ENCODE measurements around the gene CLINT1.
A peak's percentile ranks its signal among the peaks of the same experiment; 100 is the strongest.
"Not testable (repeated sequence)": the region's sequence is repeated elsewhere in the genome, so short reads cannot be mapped to it uniquely, and the experiment has no call there.

CLINT1 gene

DNA sequence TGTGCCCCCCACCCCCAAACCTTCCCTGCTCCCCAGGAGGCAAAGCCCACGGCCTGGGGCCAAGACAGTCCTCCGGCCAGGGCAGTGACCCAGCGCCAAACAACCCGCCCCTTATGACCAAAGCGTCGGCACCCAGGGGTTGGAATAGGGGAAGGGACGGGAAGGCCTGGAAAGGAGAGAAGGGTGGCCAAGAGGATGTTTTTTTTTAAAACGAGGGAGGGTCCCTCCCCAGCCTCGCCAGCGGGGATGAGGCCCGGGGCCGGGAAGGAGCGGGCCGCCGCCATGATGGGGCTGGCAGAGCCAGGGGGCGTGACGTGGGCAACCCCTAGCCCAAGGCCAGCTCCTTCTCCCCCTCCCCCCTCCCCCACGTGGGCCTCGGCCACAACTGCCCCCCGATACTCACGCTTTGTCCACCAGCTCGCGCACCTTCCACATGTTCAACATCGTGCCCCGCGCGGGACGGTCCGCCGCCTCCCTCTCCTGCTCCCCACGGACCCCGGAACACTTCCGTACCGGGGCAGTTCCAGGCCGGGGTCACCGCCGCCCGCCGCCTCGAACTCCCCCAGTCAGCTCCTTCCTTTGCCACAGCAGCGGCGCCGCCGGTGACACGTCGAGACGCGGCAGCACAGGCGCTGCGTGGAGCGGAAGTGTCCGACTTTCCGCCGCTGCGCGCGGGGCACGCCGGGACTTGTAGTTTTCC is at the start of gene CLINT1:
Gene CLINT1, minus strand, starts transcription at position 619 of the 700 bp plus-strand sequence. Its CDS starts 175 bp downstream, at position 444.
- DNase-seq = peak; percentile 71 to 84

DNA sequence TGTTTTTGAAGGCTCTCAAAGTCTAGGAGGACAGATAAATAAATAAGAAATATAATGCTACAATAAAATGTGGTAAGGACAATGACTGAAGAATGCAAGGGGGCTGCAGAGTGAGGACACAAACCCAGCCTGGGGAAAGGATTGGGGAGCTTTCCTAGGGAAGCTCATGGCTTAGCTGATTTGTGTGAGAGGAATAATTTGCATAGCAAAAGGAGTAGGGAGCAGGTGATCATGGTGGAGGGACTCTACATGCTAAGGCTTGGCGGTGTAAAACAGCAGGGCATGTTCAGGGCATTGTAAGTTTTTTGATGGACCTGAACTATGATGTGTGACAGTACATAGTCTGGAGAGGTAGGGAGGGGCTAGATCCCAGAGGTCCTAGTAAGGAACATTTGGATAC is 49.5 kb upstream of the CLINT1 start:
- DNase-seq = no peak

DNA sequence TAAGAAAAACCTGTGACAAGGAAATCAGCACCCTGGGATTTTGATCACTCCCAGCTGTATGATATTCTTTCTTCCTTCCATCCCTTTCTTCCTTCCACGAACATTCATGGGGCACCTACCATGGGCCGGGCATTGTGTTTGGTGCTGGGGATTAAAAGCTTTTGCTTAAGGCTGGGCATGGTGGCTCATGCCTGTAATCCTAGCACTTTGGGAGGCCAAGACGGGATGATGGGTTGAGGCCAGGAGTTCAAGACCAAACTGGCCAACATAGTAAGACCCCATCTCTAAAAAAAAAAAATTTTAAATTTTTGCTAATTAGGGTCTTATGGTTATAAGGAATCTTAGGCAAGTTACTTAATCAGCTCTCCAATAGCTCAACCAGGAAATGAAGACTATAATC is 48.5 kb upstream of the CLINT1 start:
- DNase-seq = no peak

DNA sequence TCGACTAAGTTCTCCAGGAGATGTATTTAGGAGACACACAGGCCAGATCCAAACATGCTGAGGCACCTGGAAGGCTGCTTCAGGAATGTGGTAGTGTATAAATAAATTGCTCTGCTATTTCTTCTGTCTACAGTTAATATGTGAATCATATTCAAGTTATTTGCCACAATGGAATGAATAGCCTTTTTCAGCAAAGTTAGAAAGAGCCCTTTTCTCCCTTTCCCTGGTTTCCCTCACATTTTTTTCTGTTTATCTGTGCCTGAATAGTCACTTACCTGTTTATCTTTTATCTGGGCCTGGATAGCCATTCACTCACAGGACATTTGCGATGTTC is 44.1 kb upstream of the CLINT1 start:
- DNase-seq = no peak

DNA sequence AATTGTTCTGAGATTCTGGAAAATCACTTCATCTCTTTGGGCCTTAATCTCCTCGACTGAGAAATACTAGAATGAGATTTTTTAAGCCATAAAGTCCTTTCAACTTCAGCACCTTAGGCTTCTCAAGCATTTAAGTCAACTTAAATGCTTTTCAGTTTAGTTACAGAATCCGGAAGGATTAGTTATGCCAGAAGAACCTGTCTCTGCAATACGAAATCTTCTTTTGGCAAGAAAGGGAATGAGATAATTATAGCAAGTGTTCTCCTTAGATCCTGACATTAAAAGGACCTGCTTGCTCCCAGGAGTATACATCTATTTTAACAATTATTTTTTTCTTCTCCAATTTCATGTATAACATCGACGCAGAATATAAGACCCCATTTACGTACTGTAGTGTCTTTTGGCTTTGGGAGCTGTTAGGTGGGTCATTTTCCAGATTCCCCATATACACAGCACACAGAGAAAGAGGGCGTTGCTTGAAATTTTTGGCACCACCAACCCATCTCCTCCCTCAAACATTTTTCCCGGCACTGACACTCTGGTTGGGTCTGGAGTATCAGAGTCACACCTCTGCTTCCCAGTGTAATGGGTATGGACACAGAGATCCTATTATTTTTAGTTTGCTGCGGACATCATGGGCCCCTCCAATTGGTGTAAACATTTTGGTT is 43.6 kb upstream of the CLINT1 start:
- DNase-seq = no peak

DNA sequence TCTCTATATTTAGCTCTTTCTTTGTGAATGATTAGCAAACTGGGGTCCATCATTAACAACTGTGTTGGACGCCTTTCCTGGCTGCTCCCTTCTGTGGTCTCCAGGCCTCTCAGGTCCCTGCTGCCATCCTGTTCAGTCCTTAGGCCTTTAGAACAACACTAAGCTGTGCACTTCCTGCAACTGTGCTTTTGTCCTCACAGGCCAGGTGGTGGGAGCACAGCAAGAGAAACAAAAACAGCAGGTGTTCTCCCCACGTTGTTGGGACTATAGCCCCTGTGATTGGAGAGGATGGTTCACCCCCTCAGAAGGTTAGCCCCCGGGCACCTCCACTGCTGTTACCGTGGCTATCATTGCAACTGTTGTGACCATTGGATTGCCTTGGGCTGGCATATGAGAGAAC is 41.7 kb upstream of the CLINT1 start:
- DNase-seq = peak in 1 of 2 experiments; percentile 48

DNA sequence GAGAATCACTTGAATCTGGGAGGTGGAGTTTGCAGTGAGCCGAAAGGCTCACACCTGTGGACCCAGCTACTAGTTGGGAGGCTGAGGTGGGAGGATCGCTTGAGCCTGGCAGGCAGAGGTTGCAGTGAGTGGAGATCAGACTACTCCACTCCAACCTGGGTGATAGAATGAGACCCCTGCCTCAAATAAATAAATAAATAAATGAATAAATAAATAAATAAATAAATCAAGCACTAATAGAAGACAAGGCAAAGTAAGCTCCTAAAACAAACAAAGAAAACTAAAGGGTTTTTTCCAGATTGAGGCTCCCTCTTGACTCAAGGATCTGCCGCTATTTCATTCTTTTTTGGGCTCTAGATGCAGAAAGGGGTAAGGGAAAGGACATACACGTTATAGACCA is 34.7 kb upstream of the CLINT1 start:
- no peak for DNase-seq

DNA sequence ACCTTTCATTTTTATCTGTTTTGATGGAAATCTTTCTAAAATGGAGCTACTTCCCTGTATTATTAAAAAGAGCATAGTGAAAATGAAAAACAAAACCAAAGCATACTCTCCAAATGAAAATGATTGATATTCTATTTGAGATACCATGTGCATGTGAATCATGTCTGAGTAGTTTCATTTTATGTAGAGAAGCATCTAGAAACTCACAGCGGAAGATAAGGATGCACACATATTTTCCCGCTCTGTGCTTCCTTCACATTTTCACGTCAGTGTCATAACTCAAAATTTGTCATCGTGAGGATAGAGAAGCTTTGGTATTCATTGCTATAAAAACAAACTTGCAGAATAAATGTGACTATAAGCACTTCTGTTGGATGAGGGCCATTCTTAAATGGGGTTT is 34.0 kb upstream of the CLINT1 start:
- DNase-seq = no peak

DNA sequence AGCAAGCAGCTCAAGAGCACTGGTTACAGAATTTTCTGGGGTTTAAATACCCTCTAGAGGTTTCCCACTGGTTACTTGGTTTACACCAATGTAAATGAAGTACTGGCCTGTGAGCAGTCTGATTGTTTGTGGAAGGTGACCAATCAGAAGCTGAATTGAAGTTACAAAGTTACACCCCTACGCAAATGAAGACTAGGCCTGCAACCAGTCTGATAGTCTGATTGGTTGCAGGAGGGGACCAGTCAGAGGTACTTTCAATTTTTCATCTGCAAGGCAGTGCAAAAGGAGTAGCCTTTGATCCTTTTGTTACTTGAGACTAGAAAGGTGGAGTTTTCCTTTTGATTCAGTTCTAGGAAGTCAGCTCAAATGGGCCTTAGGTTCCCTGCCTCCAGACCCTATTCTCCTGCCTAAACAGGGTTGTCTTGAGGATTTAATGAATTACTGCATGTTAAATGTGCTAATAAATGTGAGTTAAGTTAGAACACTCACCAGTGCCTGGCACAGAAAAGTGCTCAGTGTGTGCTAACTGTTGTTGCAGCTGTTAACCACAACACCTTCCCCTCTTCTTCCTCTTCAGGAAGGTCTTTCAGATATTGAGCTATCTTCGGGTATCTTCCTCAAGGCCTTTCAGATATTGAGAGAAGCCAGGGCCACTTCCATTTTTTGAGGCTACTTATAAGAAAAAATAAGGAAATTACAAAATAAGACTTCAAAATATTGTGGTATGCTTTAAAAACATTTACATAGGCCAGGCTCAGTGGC is 32.1 kb upstream of the CLINT1 start:
- no peak for DNase-seq

DNA sequence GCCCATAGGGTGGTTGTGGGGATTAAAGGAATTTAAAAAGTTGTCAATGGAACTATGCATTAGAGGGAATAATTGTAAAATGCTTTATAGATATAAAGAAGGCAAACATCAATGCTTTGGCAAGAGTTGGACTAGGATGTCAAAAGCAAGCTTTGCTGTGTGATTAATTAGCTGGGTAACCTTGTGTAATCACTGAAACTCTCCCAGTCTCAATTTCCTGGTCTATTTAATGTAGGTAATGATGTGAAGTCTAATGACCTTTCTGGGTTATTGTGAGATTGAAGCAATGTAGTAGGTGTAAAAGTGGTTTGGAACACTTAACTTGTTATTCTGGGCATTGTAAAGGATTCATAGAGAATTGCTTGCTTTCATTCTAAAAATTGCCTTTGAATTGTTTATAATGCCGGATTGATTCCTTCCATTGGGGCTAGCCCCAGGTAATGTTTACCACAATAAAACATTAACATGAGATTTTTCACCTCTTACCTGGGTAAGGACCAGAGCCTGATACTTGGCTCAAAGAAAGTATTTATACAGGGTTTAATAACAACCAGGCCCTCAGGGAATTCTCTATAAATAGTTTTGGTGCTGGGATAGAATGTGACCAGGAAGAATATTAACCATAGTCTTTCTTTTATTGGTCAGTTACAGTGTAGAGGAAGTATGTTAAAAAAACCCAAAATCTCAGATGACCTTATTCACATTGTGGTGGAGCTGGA is 30.0 kb upstream of the CLINT1 start:
- DNase-seq = no peak

DNA sequence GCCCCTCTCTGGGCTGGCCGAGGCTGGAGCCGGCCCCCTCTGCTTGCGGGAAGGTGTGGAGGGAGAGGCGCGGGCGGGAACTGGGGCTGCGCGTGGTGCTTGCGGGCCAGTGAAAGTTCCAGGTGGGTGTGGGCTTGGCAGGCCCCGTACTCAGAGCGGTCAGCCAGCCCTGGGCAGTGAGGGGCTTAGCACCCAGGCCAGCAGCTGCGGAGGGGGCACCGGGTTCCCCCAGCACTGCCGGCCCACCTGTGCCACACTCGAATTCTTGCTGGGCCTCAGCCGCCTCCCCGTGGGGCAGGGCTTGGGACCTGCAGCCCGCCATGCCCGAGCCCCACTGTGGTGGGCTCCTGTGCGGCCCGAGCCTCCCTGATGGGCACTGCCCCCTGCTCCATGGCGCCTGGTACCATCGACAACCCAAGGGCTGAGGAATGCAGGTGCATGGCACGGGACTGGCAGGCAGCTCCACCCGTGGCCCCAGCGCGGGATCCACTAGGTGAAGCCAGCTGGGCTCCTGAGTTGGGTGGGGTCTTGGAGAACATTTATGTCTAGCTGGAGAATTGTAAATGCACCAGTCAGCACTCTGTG is 27.9 kb upstream of the CLINT1 start:
- DNase-seq = no peak

DNA sequence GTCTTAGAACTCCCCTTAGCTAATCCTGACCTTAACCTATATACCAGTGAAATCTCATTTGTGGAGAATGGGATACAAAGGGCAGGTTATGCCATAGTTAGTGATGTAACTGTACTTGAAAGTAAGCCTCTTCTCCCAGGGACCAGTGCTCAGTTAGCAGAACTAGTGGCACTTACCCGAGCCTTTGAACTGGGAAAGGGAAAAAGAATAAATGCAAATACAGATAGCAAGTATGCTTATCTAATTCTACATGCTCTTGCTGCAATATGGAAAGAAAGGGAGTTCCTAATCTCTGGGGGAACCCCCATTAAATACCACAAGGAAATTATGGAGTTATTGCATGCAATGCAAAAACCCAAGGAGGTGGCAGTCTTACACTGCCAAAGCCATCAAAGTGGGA is 26.1 kb upstream of the CLINT1 start:
- DNase-seq = not testable (repeated sequence)

DNA sequence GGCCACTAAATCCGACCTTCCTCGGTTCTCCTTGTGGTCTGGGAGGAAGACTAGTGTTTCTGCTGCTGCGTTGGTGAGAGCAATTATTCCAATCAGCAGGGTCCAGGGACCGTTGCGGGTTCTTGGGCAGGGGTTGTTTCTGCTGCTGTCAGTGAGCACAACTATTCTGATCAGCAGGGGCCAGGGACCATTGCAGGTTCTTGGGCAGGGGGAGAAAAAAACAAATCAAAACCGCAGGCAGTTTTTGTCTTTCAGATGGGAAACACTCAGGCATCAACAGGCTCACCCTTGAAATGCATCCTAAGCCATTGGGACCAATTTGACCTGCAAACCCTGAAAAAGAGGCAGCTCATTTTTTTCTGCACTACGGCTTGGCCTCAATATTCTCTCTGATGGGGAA is 22.6 kb upstream of the CLINT1 start:
- DNase-seq = not testable (repeated sequence)

DNA sequence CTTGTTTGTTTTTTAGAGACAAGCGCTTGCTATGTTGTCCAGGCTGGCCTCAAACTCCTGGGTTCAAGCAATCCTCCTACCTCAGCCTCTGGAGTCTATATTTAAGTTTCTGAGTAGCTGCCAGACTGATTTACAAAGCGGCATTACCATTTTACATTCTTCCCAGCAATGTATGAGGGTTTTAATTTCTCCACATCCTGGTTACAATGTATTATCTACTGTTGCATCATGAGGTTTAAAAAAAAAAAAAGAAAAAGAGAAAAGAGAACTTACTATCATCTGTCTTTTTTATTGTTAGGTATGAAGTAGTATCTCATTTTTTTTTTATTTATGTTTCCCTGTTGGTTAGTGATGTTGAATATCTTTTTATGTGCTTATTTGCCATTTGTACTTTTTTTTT is 18.9 kb upstream of the CLINT1 start:
- no peak for DNase-seq

DNA sequence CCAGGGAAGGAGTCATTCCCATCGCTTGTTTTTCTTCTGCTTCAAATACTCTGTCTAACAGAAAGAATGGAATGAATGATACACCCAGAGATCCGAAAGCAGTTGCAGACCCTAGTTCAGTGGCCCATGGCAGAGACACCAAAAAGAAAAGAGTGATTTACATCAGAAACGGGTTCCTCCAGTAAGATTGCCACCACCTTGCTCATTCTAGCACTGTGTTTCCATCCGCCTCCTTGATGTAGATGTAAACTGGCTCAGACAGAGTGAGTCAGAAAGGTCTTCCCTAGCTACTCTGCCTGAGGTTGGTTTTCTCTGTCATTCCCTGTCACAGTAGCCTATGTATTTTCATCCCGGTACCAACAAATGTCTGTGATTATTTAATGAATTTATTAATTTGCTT is 15.9 kb upstream of the CLINT1 start:
- no peak for DNase-seq

DNA sequence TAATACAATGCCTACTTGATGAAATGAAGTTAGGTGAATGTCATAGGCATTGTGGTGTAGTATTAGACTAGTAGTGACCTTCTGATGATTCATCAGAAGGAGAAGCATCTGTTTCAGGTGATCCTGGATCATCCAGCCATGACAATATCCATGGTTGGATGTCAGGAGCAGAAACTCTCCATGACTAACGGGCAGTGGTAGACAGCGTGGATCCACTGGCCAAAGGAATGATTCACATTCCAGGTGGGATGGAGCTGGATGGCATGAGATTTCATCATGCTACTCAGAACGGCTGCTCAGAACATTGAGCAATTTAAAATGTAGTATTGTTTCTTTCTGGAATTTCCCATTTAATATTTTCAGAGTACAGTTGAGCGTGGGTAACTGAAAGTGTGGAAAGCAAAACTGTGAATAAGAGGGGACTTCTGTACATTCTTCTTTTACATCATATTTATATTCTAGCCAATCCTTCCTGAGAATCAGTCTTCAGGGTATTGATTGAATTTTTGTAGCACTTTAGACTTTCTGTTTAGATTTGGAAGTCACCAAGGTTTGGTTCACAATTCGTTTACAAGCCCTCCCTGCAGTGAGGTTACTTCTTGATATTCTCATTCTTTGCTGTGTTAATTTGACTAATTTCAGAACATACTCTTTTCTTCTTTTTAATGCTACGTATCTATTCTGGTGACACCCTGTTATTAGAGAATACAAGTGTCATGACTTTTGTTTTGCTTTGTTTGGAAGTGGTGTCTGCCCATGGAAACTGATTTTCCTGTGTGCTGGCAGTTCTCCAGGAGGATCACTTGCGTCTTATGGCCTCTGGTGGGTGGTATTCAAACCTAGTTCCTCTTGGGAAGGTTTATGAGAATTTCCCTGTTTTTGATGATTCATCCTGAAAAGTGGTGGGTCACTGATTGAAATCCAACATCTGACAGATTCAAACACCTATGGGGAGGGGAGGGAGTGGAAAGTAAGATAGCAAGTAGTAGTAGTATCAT is 12.2 kb upstream of the CLINT1 start:
- DNase-seq = no peak

DNA sequence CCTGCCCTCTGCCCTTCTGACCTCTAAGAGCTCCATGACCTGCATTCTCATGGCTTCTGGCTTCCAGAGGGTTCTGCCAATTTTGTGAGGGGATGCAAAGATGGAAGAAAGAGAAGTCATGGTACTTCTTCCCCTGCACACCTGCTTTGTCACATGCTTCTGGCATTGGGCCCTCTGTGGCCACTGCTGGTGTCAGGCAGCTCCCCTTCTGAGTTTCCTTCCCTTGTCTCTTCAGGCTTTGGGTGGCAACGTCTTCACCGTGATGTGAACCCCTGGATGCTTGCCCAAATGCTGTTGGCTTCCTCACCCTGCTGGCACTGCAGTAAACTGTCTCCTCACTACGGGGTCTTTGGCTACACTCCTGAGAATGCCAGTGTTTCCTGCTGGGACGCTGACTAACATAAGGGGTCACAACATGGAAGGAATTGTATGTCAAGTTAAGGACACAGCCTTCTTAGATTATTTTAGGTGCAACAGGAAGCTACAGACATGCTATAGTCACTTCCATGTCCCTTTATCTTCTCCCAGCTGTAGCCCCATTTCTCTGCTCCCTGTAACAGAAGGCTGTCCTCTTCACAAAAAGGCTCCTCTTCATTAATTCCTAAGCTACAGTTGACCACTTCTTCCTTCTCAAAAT is 8.9 kb upstream of the CLINT1 start:
- DNase-seq = no peak

DNA sequence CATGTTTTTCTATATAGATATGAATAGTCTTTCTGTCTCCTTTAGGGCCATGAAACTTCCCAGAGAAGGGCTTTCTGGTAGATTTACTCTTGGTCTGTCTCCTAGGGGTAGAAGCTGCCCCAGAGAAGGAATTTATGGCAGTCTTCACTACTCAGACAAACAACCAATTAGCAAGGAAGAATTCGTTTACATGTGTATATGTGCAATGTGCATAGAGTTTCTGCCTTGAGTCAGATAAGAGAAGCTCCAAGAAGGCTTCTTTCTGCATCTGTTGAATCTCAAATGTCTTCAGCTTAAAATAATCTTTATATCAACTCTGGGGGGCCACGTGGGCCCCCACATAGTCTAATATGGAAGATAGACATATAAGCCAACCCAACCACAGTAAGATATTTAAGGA is 7.6 kb upstream of the CLINT1 start:
- DNase-seq = no peak

DNA sequence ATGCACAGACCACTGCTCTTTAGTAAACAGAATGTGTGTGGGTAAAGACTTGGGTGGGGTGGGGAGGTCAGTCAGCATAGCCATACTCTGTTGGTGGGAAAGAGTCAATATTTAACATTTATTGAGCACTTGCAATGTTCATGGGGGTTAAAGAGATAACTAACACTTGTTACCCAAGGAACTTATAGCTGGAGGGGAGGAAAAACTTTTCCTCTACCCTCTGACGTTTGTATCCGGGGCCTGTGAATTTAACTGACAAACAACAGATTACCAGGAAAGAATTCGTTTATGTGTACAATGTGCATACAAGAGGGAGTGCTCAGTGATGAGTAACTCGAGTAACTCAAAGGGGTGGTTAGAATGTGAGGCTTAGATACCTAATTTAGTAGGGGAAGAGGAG is 6.8 kb upstream of the CLINT1 start:
- no peak for DNase-seq

DNA sequence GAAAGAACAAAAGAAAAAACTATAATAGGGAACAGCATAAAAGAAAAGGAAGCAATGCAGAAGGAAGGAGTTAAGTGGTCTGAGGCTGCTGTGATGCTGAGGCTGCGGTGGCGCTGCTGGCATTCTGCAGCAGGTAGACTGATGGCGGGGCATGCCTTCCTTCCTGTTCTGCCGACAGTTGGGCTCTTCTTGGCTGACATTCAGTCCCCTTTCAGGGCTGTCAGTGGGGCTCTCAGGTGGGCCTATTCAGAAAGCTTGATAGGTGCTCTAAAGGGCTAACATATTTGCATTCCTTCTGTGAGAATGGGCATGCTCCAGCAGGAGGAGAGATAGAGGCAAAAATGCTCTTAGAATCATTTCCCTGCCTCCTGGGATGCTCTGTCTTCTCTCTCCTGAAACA is 5.1 kb upstream of the CLINT1 start:
- no peak for DNase-seq

DNA sequence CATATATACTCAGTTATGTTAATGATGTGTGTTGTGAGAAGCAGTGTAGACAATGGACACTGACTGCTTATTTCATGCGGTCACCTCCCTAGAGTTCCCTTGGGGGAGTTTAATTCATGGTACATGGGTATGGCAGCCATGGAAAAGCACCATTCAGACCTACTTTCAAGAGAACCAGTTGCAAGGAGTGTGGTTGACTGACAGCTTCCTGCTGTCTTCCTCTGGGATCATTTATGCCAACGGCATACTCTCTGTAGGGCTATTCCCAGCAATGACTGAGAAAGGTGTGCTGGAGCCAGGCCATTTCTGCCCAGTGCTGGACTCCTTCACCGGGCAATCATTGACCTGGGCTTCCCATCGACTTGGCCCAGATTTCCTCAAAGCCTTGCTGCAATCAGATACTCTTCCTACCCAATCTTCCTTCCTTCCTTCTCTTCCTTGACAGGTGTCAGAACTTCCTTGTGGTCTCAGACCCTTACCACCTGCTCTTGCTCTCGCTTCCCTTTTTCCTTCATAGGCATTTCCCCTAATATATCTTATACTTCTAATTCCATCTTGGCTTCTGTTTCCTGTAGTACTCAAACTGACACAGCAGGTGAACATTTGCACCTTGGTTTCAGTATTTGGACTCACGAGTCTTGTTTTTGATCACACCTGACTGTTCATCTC is 3.4 kb upstream of the CLINT1 start:
- no peak for DNase-seq
